Neural cell (in vitro differentiated cells): ENCODE measurements around the gene VAV3. TPM values are rescaled to one million over a fixed set of nuclear protein-coding genes. Genes with fewer than 3 reads are reported as not detected.

Experiments used
- H2AFZ ChIP-seq: fragments of 200-600, 300-800 bp; sonication (generic), shearing (Covaris generic); 2 replicates; pipeline ENCODE4 v1.6.0; 2014; ENCODE audit warnings: low read depth, mild to moderate bottlenecking, antibody characterized with exemption, low read length, moderate library complexity
- H3F3A ChIP-seq: fragments of 200-600 bp; shearing (Covaris generic); 2 replicates; pipeline ENCODE4 v1.6.1; 2016; ENCODE audit warnings: mild to moderate bottlenecking, moderate library complexity, mixed read lengths, antibody characterized with exemption, low read length; ENCODE audit not compliant: insufficient read depth, poor library complexity, severe bottlenecking
- H3K27ac ChIP-seq: fragments of 200-600, 300-800 bp; sonication (generic), shearing (Covaris generic); 2 replicates; pipeline ENCODE4 v1.5.1; 2014; ENCODE audit warnings: mild to moderate bottlenecking, low read length, moderate library complexity
- H3K27me3 ChIP-seq: fragments of 300-800, 200-600 bp; sonication (generic), shearing (Covaris generic); 2 replicates; pipeline ENCODE4 v1.6.0; 2014; ENCODE audit warnings: mild to moderate bottlenecking, low read depth, low read length, moderate library complexity; ENCODE audit not compliant: insufficient read depth
- H3K36me3 ChIP-seq: fragments of 300-800, 200-600 bp; sonication (generic), shearing (Covaris generic); 2 replicates; pipeline ENCODE4 v1.5.1; 2014; ENCODE audit warnings: mild to moderate bottlenecking, antibody characterized with exemption, low read length, moderate library complexity; ENCODE audit not compliant: insufficient read depth
- H3K4me2 ChIP-seq: fragments of 300-800, 200-600 bp; sonication (generic), shearing (Covaris generic); 2 replicates; pipeline ENCODE4 v1.6.0; 2014; ENCODE audit warnings: mild to moderate bottlenecking, low read length
- H3K4me3 ChIP-seq: fragments of 300-800, 200-600 bp; sonication (generic), shearing (Covaris generic); 2 replicates; pipeline ENCODE4 v1.5.1; 2014; ENCODE audit warnings: mild to moderate bottlenecking, low read length, moderate library complexity
- H3K79me2 ChIP-seq: fragments of 200-600 bp; shearing (Covaris generic); replicated peaks from 2 replicates; pipeline ENCODE4 v1.6.0; 2014; ENCODE audit warnings: mild to moderate bottlenecking, low read length, moderate library complexity; ENCODE audit not compliant: insufficient read depth
- H3K9ac ChIP-seq: fragments of 300-800, 200-600 bp; sonication (generic), shearing (Covaris generic); 2 replicates; pipeline ENCODE4 v1.6.1; 2016; ENCODE audit warnings: mild to moderate bottlenecking, low read length, mixed read lengths
- H3K9me2 ChIP-seq: fragments of 200-600 bp; shearing (Covaris generic); 2 replicates; pipeline ENCODE4 v1.6.1; 2016; ENCODE audit warnings: mild to moderate bottlenecking, low read length, mixed read lengths; ENCODE audit not compliant: insufficient read depth
- H3K9me3 ChIP-seq: fragments of 200-600, 300-800 bp; sonication (generic), shearing (Covaris generic); 2 replicates; pipeline ENCODE4 v1.6.1; 2016; ENCODE audit warnings: mild to moderate bottlenecking, mixed run types, low read length, moderate library complexity, mixed read lengths
- H4K20me1 ChIP-seq: fragments of 200-600 bp; shearing (Covaris generic); 2 replicates; pipeline ENCODE4 v1.6.1; 2016; ENCODE audit warnings: mild to moderate bottlenecking, mixed run types; ENCODE audit not compliant: insufficient read depth
- EP300 ChIP-seq: fragments of 450-650 bp; conservative IDR thresholded peaks from 2 replicates; pipeline ENCODE4 v1.6.1; 2014; ENCODE audit warnings: antibody characterized with exemption, mild to moderate bottlenecking, moderate library complexity; ENCODE audit not compliant: poor library complexity, severe bottlenecking
- EZH2 ChIP-seq: fragments of 200-600, 300-800 bp; shearing (Covaris generic), sonication (generic); IDR thresholded peaks from 2 replicates; pipeline ENCODE4 v1.6.1; 2014; ENCODE audit warnings: antibody characterized with exemption, low read length, borderline replicate concordance, mild to moderate bottlenecking; ENCODE audit not compliant: insufficient read depth, poor library complexity, severe bottlenecking
- MXI1 ChIP-seq: fragments of 450-650 bp; conservative IDR thresholded peaks from 2 replicates; pipeline ENCODE4 v1.6.1; 2014; ENCODE audit warnings: antibody characterized with exemption, mild to moderate bottlenecking; ENCODE audit not compliant: poor library complexity, severe bottlenecking
- POLR2AphosphoS5 ChIP-seq: IDR thresholded peaks from 2 replicates; pipeline ENCODE4 v1.6.1; 2012
- RAD21 ChIP-seq: fragments of 450-650 bp; conservative IDR thresholded peaks from 2 replicates; pipeline ENCODE4 v1.6.1; 2014; ENCODE audit warnings: antibody characterized with exemption, mild to moderate bottlenecking, moderate library complexity
- SMC3 ChIP-seq: fragments of 450-650 bp; conservative IDR thresholded peaks from 2 replicates; pipeline ENCODE4 v1.6.1; 2014; ENCODE audit warnings: antibody characterized with exemption, mild to moderate bottlenecking, moderate library complexity; ENCODE audit not compliant: poor library complexity
- TAF1 ChIP-seq: IDR thresholded peaks from 2 replicates; pipeline ENCODE4 v1.6.1; 2012; ENCODE audit warnings: low read depth
- polyA plus RNA-seq: library from polyadenylated mRNA; depleted of rRNA; stranded (reverse); fragments of >200 nt; gene quantifications from 2 replicates; pipeline ENCODE4 v1.2.3, GENCODE V29; 2014
- TF ChIP-seq, protein P1 (sequence below): IDR thresholded peaks from 2 replicates; pipeline ENCODE4 v1.6.1; 2012; ENCODE audit warnings: borderline replicate concordance
- TF ChIP-seq, protein P2 (sequence below): fragments of 450-650 bp; IDR thresholded peaks from 2 replicates; pipeline ENCODE4 v1.5.1; 2014; ENCODE audit warnings: antibody characterized with exemption, mild to moderate bottlenecking, moderate library complexity; ENCODE audit not compliant: poor library complexity, severe bottlenecking

The VAV3 gene
- polyA plus RNA-seq, 1 donor from 2014 or later: 7.6 TPM

DNA sequence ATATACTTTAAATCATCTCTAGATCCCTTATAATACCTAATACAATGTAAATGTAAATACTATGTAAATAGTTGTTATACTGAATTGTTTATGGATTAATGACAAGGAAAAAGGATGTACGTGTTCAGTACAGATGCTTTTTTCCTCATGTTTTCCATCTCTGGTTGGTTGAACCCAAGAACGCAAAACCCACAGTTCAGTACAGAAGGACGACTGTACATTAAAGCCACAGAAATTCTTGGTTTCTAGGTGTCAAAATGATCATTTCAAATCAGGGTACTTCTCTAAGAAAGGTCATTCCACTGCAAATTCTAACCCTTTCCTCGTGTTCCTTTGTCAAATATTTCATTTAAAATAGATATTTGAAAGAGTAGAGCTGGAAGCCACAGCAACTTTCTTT lies 158.1 kb downstream of the VAV3 start:
- H3K27ac ChIP-seq: no peak overlapping the region
- no peak overlapping the region for H2AFZ ChIP-seq
- H3K4me3 ChIP-seq: no peak overlapping the region
- TF ChIP-seq TAF1 (no peak), EP300 (no peak), RAD21 (no peak), EZH2 (no peak), MXI1 (no peak)
- TF ChIP-seq, protein P1, sequence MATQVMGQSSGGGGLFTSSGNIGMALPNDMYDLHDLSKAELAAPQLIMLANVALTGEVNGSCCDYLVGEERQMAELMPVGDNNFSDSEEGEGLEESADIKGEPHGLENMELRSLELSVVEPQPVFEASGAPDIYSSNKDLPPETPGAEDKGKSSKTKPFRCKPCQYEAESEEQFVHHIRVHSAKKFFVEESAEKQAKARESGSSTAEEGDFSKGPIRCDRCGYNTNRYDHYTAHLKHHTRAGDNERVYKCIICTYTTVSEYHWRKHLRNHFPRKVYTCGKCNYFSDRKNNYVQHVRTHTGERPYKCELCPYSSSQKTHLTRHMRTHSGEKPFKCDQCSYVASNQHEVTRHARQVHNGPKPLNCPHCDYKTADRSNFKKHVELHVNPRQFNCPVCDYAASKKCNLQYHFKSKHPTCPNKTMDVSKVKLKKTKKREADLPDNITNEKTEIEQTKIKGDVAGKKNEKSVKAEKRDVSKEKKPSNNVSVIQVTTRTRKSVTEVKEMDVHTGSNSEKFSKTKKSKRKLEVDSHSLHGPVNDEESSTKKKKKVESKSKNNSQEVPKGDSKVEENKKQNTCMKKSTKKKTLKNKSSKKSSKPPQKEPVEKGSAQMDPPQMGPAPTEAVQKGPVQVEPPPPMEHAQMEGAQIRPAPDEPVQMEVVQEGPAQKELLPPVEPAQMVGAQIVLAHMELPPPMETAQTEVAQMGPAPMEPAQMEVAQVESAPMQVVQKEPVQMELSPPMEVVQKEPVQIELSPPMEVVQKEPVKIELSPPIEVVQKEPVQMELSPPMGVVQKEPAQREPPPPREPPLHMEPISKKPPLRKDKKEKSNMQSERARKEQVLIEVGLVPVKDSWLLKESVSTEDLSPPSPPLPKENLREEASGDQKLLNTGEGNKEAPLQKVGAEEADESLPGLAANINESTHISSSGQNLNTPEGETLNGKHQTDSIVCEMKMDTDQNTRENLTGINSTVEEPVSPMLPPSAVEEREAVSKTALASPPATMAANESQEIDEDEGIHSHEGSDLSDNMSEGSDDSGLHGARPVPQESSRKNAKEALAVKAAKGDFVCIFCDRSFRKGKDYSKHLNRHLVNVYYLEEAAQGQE: no peak
- H3K4me2 ChIP-seq: no peak overlapping the region
- no peak overlapping the region for H3K9ac ChIP-seq
- H3K79me2 ChIP-seq: no peaks in the 10 kb centered on the region
- H3K36me3 ChIP-seq: no peaks in the 10 kb centered on the region
- H3K27me3 ChIP-seq: no peaks in the 10 kb centered on the region
- no peaks in the 10 kb centered on the region for H3F3A ChIP-seq
- no peaks in the 10 kb centered on the region for H3K9me3 ChIP-seq
- no peaks in the 10 kb centered on the region for H3K9me2 ChIP-seq
- H4K20me1 ChIP-seq: no peaks in the 10 kb centered on the region

DNA sequence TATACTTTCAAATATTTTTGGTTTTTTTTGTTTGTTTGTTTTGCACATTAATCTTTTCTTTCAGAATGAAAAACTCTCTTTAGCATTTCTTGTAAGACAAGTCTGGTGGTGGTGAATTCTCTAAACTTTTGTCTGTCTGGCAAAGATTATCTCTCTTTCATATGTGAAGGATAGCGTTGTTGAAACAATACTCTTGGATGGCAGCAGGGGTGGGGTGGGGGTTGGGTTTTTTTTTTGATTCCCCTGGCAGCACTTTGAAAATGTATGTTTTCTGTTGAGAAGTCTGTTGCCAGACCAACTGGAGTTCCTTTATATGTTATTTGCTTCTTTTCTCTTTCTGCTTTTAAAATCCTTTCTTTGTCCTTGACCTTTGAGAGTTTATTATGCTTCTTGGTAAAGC lies 160.2 kb downstream of the VAV3 start:
- TF ChIP-seq EP300 (no peak), MXI1 (no peak), EZH2 (no peak), TAF1 (no peak), RAD21 (no peak), POLR2AphosphoS5 (no peak), SMC3 (no peak)
- TF ChIP-seq, protein P1: no peak
- TF ChIP-seq, protein P2, sequence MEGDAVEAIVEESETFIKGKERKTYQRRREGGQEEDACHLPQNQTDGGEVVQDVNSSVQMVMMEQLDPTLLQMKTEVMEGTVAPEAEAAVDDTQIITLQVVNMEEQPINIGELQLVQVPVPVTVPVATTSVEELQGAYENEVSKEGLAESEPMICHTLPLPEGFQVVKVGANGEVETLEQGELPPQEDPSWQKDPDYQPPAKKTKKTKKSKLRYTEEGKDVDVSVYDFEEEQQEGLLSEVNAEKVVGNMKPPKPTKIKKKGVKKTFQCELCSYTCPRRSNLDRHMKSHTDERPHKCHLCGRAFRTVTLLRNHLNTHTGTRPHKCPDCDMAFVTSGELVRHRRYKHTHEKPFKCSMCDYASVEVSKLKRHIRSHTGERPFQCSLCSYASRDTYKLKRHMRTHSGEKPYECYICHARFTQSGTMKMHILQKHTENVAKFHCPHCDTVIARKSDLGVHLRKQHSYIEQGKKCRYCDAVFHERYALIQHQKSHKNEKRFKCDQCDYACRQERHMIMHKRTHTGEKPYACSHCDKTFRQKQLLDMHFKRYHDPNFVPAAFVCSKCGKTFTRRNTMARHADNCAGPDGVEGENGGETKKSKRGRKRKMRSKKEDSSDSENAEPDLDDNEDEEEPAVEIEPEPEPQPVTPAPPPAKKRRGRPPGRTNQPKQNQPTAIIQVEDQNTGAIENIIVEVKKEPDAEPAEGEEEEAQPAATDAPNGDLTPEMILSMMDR: no peak
- H3F3A ChIP-seq: no peaks in the 10 kb centered on the region
- H3K9ac ChIP-seq: no peak overlapping the region
- no peaks in the 10 kb centered on the region for H3K79me2 ChIP-seq
- H3K27ac ChIP-seq: no peak overlapping the region
- H3K9me3 ChIP-seq: peaks cover 4% of the 10 kb centered on the region
- no peaks in the 10 kb centered on the region for H3K9me2 ChIP-seq
- H3K4me3 ChIP-seq: no peak overlapping the region
- no peak overlapping the region for H3K4me2 ChIP-seq
- no peak overlapping the region for H2AFZ ChIP-seq
- H4K20me1 ChIP-seq: no peaks in the 10 kb centered on the region
- no peaks in the 10 kb centered on the region for H3K27me3 ChIP-seq
- no peaks in the 10 kb centered on the region for H3K36me3 ChIP-seq
